ENCODE results near the gene LGI2. TPM values are rescaled to one million over a fixed set of nuclear protein-coding genes. Genes with fewer than 3 reads are reported as not detected.
"Not testable (repeated sequence)": the region's sequence is repeated elsewhere in the genome, so short reads cannot be mapped to it uniquely, and the experiment has no call there.

The LGI2 gene
- total RNA-seq, 1 donor from 2014 or later, result 0.18 TPM

DNA sequence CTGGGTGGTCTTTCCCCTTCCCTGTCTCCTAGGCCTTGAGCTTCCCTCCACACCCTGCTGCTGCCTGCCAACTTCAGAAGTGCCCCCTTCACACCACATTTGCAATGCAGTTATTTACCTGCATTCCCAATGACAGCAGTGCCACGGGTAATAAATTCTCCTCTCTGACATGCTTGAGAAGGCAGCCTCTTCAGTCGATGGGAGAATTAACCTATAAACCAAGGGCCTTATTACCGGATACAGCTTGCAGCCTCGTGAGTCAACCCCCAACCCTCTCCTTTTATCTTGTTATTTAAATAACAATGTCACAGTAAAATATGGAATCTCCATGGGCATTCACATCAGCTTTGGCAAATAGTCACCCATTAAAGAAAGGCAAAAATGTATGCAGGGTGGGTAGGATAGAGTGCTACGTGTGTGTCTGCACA lies 34.7 kb upstream of the LGI2 start:
- H3K4me1 Mint-ChIP-seq (ENCODE audit: unreplicated experiment), result no peaks in the 10 kb centered on the region
- no peak for TF ChIP-seq CTCF (IDR thresholded peaks at IDR 0.05; ENCODE audit: unreplicated experiment)
- H3K36me3 Mint-ChIP-seq (ENCODE audit: low read depth, unreplicated experiment), result no peaks in the 10 kb centered on the region
- no peaks in the 10 kb centered on the region for H3K9me3 Mint-ChIP-seq (ENCODE audit: unreplicated experiment)
- H3K27ac Mint-ChIP-seq (ENCODE audit: unreplicated experiment), result no peak overlapping the region
- DNase-seq (ENCODE audit: low spot score), result no peak
- no peaks in the 10 kb centered on the region for H3K27me3 Mint-ChIP-seq (ENCODE audit: unreplicated experiment)
- H3K4me3 Mint-ChIP-seq (ENCODE audit: unreplicated experiment), result no peak overlapping the region

GRCh38 chr4:25064447-25064846 lies 33.7 kb upstream of the LGI2 start:
- H3K9me3 Mint-ChIP-seq (ENCODE audit: unreplicated experiment); H3K27me3 Mint-ChIP-seq (ENCODE audit: unreplicated experiment); H3K4me1 Mint-ChIP-seq (ENCODE audit: unreplicated experiment); H3K27ac Mint-ChIP-seq (ENCODE audit: unreplicated experiment); H3K36me3 Mint-ChIP-seq (ENCODE audit: low read depth, unreplicated experiment); H3K4me3 Mint-ChIP-seq (ENCODE audit: unreplicated experiment); DNase-seq (ENCODE audit: low spot score): not testable (repeated sequence)

DNA sequence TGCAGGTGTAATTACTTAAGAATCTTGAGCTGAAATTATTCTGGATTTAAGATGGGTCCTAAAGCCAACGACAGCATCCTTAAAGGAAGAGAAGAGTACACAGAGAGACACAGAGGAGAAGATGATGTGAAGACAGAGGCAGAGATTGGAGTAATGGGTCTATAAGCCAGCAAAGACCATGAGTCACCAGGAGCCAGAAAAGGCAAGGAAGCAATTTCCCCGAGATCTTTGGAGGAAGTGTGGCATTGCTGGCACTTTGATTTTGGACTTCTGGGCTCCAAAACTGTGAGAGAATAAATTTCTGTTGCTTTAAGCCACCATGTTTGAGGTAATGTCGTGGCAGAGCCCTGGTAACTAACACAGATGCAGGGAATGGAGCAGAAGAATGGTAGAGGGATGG lies 32.4 kb upstream of the LGI2 start:
- no peak for DNase-seq (ENCODE audit: low spot score)
- TF ChIP-seq CTCF (IDR thresholded peaks at IDR 0.05; ENCODE audit: unreplicated experiment), result no peak
- no peak overlapping the region for H3K4me3 Mint-ChIP-seq (ENCODE audit: unreplicated experiment)
- no peaks in the 10 kb centered on the region for H3K36me3 Mint-ChIP-seq (ENCODE audit: low read depth, unreplicated experiment)
- peaks cover under 1% of the 10 kb centered on the region for H3K27me3 Mint-ChIP-seq (ENCODE audit: unreplicated experiment)
- no peaks in the 10 kb centered on the region for H3K4me1 Mint-ChIP-seq (ENCODE audit: unreplicated experiment)
- no peaks in the 10 kb centered on the region for H3K9me3 Mint-ChIP-seq (ENCODE audit: unreplicated experiment)
- H3K27ac Mint-ChIP-seq (ENCODE audit: unreplicated experiment), result no peak overlapping the region

DNA sequence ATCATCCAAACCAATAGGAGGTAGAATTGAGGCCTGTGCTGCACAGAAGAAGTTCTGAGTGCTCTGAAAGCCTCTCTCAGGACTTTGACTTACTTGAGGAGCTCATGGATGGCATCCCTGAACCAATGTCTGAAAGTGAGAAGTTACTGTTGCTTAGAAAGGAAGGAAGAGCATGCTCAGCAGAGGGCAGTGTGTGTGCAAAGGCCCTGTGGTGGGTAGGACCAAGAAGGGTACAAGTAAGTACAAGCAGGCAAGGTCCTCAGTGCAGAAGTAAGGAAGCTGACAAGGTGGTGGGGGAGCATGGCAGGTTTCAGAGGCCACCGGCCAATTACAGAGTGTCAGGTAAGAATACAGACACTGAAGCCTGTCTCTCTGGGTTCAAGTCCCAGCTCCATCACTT lies 31.4 kb upstream of the LGI2 start:
- Mint-ChIP-seq H3K4me3 (ENCODE audit: unreplicated experiment) (no peak overlapping the region), H3K27ac (ENCODE audit: unreplicated experiment) (no peak overlapping the region), H3K27me3 (ENCODE audit: unreplicated experiment) (peaks cover 4% of the 10 kb centered on the region), H3K36me3 (ENCODE audit: low read depth, unreplicated experiment) (no peaks in the 10 kb centered on the region), H3K9me3 (ENCODE audit: unreplicated experiment) (no peaks in the 10 kb centered on the region), H3K4me1 (ENCODE audit: unreplicated experiment) (peaks cover 4% of the 10 kb centered on the region)
- DNase-seq (ENCODE audit: low spot score), result no peak
- TF ChIP-seq CTCF (IDR thresholded peaks at IDR 0.05; ENCODE audit: unreplicated experiment), result no peak

DNA sequence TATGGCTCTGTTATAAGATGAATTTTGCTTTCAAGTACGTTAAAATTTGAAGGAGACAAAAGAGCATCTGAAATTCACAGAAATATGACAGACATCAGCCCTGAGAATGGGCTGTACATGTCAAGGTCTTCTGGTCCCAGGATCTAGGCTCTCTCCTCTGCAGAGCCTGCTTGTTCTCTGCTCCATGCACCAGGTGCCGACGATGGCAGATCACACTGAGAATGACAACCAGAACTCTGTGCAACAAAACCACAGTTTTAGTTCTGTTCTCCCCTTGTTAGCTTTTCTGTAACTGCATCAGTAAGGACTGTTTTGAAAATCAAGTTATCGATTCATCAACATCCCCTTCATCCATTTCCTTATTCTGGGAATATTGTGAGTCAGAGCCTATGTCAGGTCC lies 30.9 kb upstream of the LGI2 start:
- Mint-ChIP-seq H3K27me3 (ENCODE audit: unreplicated experiment) (peaks cover 4% of the 10 kb centered on the region), H3K4me3 (ENCODE audit: unreplicated experiment) (no peak overlapping the region), H3K4me1 (ENCODE audit: unreplicated experiment) (peaks cover 4% of the 10 kb centered on the region), H3K9me3 (ENCODE audit: unreplicated experiment) (no peaks in the 10 kb centered on the region), H3K27ac (ENCODE audit: unreplicated experiment) (no peak overlapping the region), H3K36me3 (ENCODE audit: low read depth, unreplicated experiment) (no peaks in the 10 kb centered on the region)
- no peak for DNase-seq (ENCODE audit: low spot score)
- TF ChIP-seq CTCF (IDR thresholded peaks at IDR 0.05; ENCODE audit: unreplicated experiment), result no peak

GRCh38 chr4:25060963-25061340 lies 30.2 kb upstream of the LGI2 start:
- no peak for TF ChIP-seq CTCF (IDR thresholded peaks at IDR 0.05; ENCODE audit: unreplicated experiment)
- Mint-ChIP-seq H3K4me1 (ENCODE audit: unreplicated experiment) (peaks cover 4% of the 10 kb centered on the region), H3K4me3 (ENCODE audit: unreplicated experiment) (no peak overlapping the region), H3K27ac (ENCODE audit: unreplicated experiment) (no peak overlapping the region), H3K36me3 (ENCODE audit: low read depth, unreplicated experiment) (no peaks in the 10 kb centered on the region), H3K27me3 (ENCODE audit: unreplicated experiment) (peaks cover 4% of the 10 kb centered on the region), H3K9me3 (ENCODE audit: unreplicated experiment) (no peaks in the 10 kb centered on the region)
- no peak for DNase-seq (ENCODE audit: low spot score)

Measured in endothelial cell (in vitro differentiated cells).